K562 (cell line): ENCODE data around the gene SDHAF3.
"Not testable (repeated sequence)": the region's sequence is repeated elsewhere in the genome, so short reads cannot be mapped to it uniquely, and the experiment has no call there.

Source experiments
- BHLHE40 ChIP-seq: IDR thresholded peaks from 2 replicates; pipeline ENCODE4 v1.6.1; 2011; ENCODE audit warnings: low read length, improper control_type of control experiment
- CTCF ChIP-seq, 3 experiments: IDR thresholded peaks in 2 of 3; conservative IDR thresholded peaks in 1 of 3; 2 replicates each; pipeline ENCODE4 v1.5.1; 2011 to 2012; ENCODE audit warnings: low read length in 3 of 3, mild to moderate bottlenecking in 3 of 3, control low read depth in 2 of 3, improper control_type of control experiment in 1 of 3, inconsistent platforms in 1 of 3, low read depth in 1 of 3, mixed read lengths in 1 of 3, moderate library complexity in 1 of 3; ENCODE audit not compliant: insufficient read depth in 2 of 3
- HDAC6 ChIP-seq: IDR thresholded peaks from 2 replicates; pipeline ENCODE4 v1.6.1; 2012; ENCODE audit warnings: low read depth, mild to moderate bottlenecking, control low read depth, inconsistent platforms, low read length, moderate library complexity
- MAFK ChIP-seq: IDR thresholded peaks from 2 replicates; pipeline ENCODE4 v1.6.1; 2011; ENCODE audit warnings: low read length, improper control_type of control experiment
- POLR2A ChIP-seq: fragments of 450-650 bp; conservative IDR thresholded peaks from 2 replicates; pipeline ENCODE4 v1.6.1; 2016
- RFX5 ChIP-seq: IDR thresholded peaks from 2 replicates; pipeline ENCODE4 v1.6.1; 2011; ENCODE audit warnings: low read depth, mild to moderate bottlenecking, improper control_type of control experiment, low read length
- ZBTB1 ChIP-seq: sonication (generic); formaldehyde crosslinking; IDR thresholded peaks from 2 replicates; pipeline ENCODE4 v1.8.1; 2023; ENCODE audit warnings: missing genetic modification reagents, low read depth, mild to moderate bottlenecking, borderline replicate concordance
- ZNF384 ChIP-seq: IDR thresholded peaks from 2 replicates; pipeline ENCODE4 v1.6.1; 2012; ENCODE audit warnings: low read depth, low read length, improper control_type of control experiment
- TF ChIP-seq, protein P1 (sequence below): conservative IDR thresholded peaks from 2 replicates; pipeline ENCODE4 v1.6.1; 2011; ENCODE audit warnings: low read depth, mild to moderate bottlenecking, low read length; ENCODE audit not compliant: control insufficient read depth

DNA sequence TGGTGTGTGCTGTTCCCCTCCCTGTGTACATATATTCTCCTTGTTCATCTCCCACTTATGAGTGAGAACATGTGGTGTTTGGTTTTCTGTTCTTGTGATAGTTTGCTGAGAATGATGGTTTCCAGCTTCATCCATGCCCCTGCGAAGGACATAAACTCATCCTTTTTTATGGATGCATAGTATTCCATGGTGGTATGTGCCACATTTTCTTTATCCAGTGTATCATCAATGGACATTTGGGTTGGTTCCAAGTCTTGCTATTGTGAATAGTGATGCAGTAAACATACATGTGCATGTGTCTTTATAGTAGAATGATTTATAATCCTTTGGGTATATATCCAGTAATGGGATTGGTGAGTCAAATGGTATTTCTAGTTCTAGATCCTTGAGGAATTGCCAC is 44.1 kb downstream of the SDHAF3 start:
- TF ChIP-seq, protein P1, sequence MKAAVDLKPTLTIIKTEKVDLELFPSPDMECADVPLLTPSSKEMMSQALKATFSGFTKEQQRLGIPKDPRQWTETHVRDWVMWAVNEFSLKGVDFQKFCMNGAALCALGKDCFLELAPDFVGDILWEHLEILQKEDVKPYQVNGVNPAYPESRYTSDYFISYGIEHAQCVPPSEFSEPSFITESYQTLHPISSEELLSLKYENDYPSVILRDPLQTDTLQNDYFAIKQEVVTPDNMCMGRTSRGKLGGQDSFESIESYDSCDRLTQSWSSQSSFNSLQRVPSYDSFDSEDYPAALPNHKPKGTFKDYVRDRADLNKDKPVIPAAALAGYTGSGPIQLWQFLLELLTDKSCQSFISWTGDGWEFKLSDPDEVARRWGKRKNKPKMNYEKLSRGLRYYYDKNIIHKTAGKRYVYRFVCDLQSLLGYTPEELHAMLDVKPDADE = not testable (repeated sequence)
- not testable (repeated sequence) for TF ChIP-seq RFX5; HDAC6; ZBTB1 (CRISPR knock-in tag); POLR2A; MAFK; ZNF384; CTCF (IDR thresholded peaks at IDR 0.05 in 2 of 3, conservative IDR thresholded peaks at IDR 0.05 in 1 of 3; ENCODE audit: insufficient read depth in 2 of 3, low read depth in 1 of 3, low read length in 3 of 3); BHLHE40
